Activated gamma-delta T cell treated with Interleukin-2 at 50 U/mL for 16 hours (primary cell): Measurements from ENCODE around the gene TNF.

Experiments used
- DNase-seq: peaks from one replicate; pipeline ENCODE4 v3.0.0-alpha.2; 2020

TNF gene

GRCh38 chr6:31575335-31575901 lies at the start of gene TNF:
TNF (plus strand) TSS chr6:31575565; CDS start chr6:31575742, 177 bp downstream.
- DNase-seq = peak; percentile 54

GRCh38 chr6:31525932-31526591 lies 49.3 kb upstream of the TNF start:
- DNase-seq = no peak

- no peak for DNase-seq
Observed at GRCh38 chr6:31528307-31528777, 47.0 kb upstream of the TNF start.

- DNase-seq = no peak
Observed at GRCh38 chr6:31528821-31529328, 46.5 kb upstream of the TNF start, which contains the start of gene MCCD1. MCCD1 (plus strand) TSS chr6:31528962; CDS start chr6:31529015, 53 bp downstream.

- DNase-seq = no peak
Observed at GRCh38 chr6:31529329-31530150, 45.8 kb upstream of the TNF start.

- DNase-seq = no peak
Observed at GRCh38 chr6:31530659-31531058, 44.7 kb upstream of the TNF start.

GRCh38 chr6:31531162-31531561 lies 44.2 kb upstream of the TNF start:
- no peak for DNase-seq

- DNase-seq = no peak
Observed at GRCh38 chr6:31531771-31532643, 43.4 kb upstream of the TNF start.

GRCh38 chr6:31532644-31533454 lies 42.5 kb upstream of the TNF start:
- DNase-seq = no peak

- no peak for DNase-seq
Observed at GRCh38 chr6:31533455-31533841, 41.9 kb upstream of the TNF start.

GRCh38 chr6:31534011-31534410 lies 41.4 kb upstream of the TNF start:
- no peak for DNase-seq

GRCh38 chr6:31534521-31535040 lies 40.8 kb upstream of the TNF start:
- no peak for DNase-seq

GRCh38 chr6:31535538-31536324 lies 39.6 kb upstream of the TNF start:
- no peak for DNase-seq

- no peak for DNase-seq
Observed at GRCh38 chr6:31538805-31539400, 36.5 kb upstream of the TNF start.

GRCh38 chr6:31540640-31541039 lies 34.7 kb upstream of the TNF start:
- DNase-seq = no peak

- peak; percentile 72 for DNase-seq
Observed at GRCh38 chr6:31541059-31541657, 34.2 kb upstream of the TNF start.

- DNase-seq = peak; percentile 94
Observed at GRCh38 chr6:31541658-31542521, 33.5 kb upstream of the TNF start, which contains the start of gene DDX39B. DDX39B (minus strand) TSS chr6:31542003; CDS start chr6:31540532, 1,471 bp downstream.

- DNase-seq = no peak
Observed at GRCh38 chr6:31543639-31544038, 31.7 kb upstream of the TNF start.

- no peak for DNase-seq
Observed at GRCh38 chr6:31544676-31545075, 30.7 kb upstream of the TNF start.
